ENCODE data around the gene AFDN.

The AFDN gene

DNA sequence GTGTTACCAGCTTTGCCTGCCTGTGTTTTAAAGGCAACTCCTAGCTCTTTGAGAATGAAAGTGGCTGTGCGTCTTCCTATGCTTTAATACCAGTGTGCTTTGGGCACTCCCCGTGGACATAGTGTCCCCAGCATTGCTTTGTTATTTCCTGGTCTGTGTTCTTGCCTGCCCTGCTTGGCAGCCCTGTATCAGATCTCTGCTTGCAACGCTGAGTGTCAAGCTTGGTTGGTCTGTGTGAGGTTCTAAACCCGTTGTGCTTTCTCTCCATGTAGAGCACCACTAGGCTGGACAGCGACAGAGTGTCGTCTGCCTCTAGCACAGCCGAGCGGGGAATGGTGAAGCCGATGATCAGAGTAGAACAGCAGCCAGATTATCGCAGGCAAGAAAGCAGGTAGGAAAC, 80.2 kb downstream of the AFDN start:
- H3K9ac ChIP-seq (ENCODE audit: low read depth, low read length): no peak overlapping the region
- H3K4me3 ChIP-seq (ENCODE audit: low read depth, low read length): no peak overlapping the region
- peaks cover 3% of the 10 kb centered on the region for H3K36me3 ChIP-seq (ENCODE audit: control insufficient read depth, insufficient read depth, low read length)

DNA sequence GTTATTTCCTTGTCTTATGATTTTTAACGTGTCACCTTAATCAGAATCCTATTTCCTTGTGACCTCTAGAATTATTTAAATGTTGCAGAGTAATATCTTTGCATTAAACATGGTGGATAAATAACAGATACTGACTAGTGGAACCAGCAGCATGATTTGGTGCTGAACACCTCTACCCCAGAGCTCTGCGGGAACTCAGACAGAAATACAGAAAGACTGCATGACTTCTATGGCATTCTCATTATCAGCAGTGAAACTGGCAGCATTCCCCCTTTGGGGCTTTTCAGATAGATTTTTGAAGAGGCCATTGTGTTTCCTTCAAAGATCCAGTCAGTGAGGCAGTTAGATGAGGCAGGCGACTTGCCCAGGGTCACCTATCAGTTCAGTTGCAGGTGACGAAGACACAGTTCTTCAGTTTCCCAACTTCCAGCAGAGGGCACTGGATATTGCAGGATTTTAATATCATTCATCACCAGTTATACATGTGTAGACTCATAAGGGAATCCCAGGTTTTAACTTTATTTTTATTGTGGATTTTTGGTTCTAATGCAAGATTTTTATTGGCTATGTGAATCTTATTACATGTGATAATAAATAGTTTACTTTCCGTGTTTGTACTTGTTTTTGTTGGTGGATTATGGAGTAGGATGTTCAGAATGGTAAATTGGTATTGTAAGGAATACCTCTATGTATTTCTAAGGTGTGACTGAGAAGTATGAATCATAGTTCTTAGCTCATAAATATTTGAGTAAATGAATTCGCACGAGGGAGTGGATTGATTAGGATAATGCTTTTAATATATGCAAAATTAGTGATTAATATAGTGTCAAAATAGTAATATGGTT, 81.3 kb downstream of the AFDN start:
- no peak overlapping the region for H3K9ac ChIP-seq (ENCODE audit: low read depth, low read length)
- H3K36me3 ChIP-seq (ENCODE audit: control insufficient read depth, insufficient read depth, low read length): peaks cover 3% of the 10 kb centered on the region
- no peaks in the 10 kb centered on the region for H3K27me3 ChIP-seq (ENCODE audit: control insufficient read depth, insufficient read depth, low read length)
- no peak overlapping the region for H3K4me3 ChIP-seq (ENCODE audit: low read depth, low read length)
- H3K4me1 ChIP-seq (ENCODE audit: control insufficient read depth, insufficient read depth, low read length): no peaks in the 10 kb centered on the region
- H3K9me3 ChIP-seq (ENCODE audit: control insufficient read depth, insufficient read depth, low read length): no peaks in the 10 kb centered on the region

More for the DNA sequence above, 80.2 kb downstream of the AFDN start:
- H3K9me3 ChIP-seq (ENCODE audit: control insufficient read depth, insufficient read depth, low read length): no peaks in the 10 kb centered on the region
- H3K4me1 ChIP-seq (ENCODE audit: control insufficient read depth, insufficient read depth, low read length): no peaks in the 10 kb centered on the region
- H3K27me3 ChIP-seq (ENCODE audit: control insufficient read depth, insufficient read depth, low read length): no peaks in the 10 kb centered on the region

GRCh38 chr6:167910007-167910406, 83.3 kb downstream of the AFDN start:
- H3K36me3 ChIP-seq (ENCODE audit: control insufficient read depth, insufficient read depth, low read length): peaks cover 4% of the 10 kb centered on the region
- no peaks in the 10 kb centered on the region for H3K27me3 ChIP-seq (ENCODE audit: control insufficient read depth, insufficient read depth, low read length)
- no peaks in the 10 kb centered on the region for H3K9me3 ChIP-seq (ENCODE audit: control insufficient read depth, insufficient read depth, low read length)
- no peak overlapping the region for H3K9ac ChIP-seq (ENCODE audit: low read depth, low read length)
- no peak overlapping the region for H3K4me3 ChIP-seq (ENCODE audit: low read depth, low read length)
- H3K4me1 ChIP-seq (ENCODE audit: control insufficient read depth, insufficient read depth, low read length): no peaks in the 10 kb centered on the region

- Histone ChIP-seq H3K4me1 (ENCODE audit: control insufficient read depth, insufficient read depth, low read length) (no peaks in the 10 kb centered on the region), H3K9ac (ENCODE audit: low read depth, low read length) (no peak overlapping the region), H3K4me3 (ENCODE audit: low read depth, low read length) (no peak overlapping the region), H3K27me3 (ENCODE audit: control insufficient read depth, insufficient read depth, low read length) (no peaks in the 10 kb centered on the region), H3K9me3 (ENCODE audit: control insufficient read depth, insufficient read depth, low read length) (no peaks in the 10 kb centered on the region), H3K36me3 (ENCODE audit: control insufficient read depth, insufficient read depth, low read length) (peaks cover 9% of the 10 kb centered on the region)
These were observed 83.9 kb downstream of the AFDN start for GRCh38 chr6:167910652-167911051.

GRCh38 chr6:167912494-167912893, 85.8 kb downstream of the AFDN start:
- H3K36me3 ChIP-seq (ENCODE audit: control insufficient read depth, insufficient read depth, low read length): peaks cover 19% of the 10 kb centered on the region

GRCh38 chr6:167913699-167914098, 87.0 kb downstream of the AFDN start:
- Histone ChIP-seq H3K9ac (ENCODE audit: low read depth, low read length) (no peak overlapping the region), H3K36me3 (ENCODE audit: control insufficient read depth, insufficient read depth, low read length) (peaks cover 26% of the 10 kb centered on the region), H3K4me1 (ENCODE audit: control insufficient read depth, insufficient read depth, low read length) (no peaks in the 10 kb centered on the region), H3K27me3 (ENCODE audit: control insufficient read depth, insufficient read depth, low read length) (no peaks in the 10 kb centered on the region), H3K9me3 (ENCODE audit: control insufficient read depth, insufficient read depth, low read length) (no peaks in the 10 kb centered on the region), H3K4me3 (ENCODE audit: low read depth, low read length) (no peak overlapping the region)

More at GRCh38 chr6:167912494-167912893, 85.8 kb downstream of the AFDN start:
- H3K27me3 ChIP-seq (ENCODE audit: control insufficient read depth, insufficient read depth, low read length): no peaks in the 10 kb centered on the region
- no peaks in the 10 kb centered on the region for H3K9me3 ChIP-seq (ENCODE audit: control insufficient read depth, insufficient read depth, low read length)
- H3K4me1 ChIP-seq (ENCODE audit: control insufficient read depth, insufficient read depth, low read length): no peaks in the 10 kb centered on the region
- H3K9ac ChIP-seq (ENCODE audit: low read depth, low read length): no peak overlapping the region
- H3K4me3 ChIP-seq (ENCODE audit: low read depth, low read length): no peak overlapping the region

DNA sequence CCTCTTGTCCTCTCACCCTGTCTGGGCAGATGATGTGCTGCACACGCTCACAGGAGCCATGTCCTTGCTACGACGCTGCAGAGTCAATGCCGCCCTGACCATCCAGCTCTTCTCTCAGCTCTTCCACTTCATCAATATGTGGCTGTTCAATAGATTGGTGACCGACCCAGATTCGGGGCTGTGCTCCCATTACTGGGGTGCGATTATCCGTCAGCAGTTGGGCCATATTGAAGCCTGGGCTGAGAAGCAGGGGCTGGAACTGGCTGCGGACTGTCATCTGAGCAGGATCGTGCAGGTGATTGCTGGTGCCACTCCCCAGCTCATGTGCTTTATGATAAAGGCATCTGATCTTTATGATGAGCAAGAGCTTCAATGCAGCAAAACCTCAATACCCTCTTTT, 88.4 kb downstream of the AFDN start:
- Histone ChIP-seq H3K36me3 (ENCODE audit: control insufficient read depth, insufficient read depth, low read length) (peaks cover 37% of the 10 kb centered on the region), H3K9me3 (ENCODE audit: control insufficient read depth, insufficient read depth, low read length) (no peaks in the 10 kb centered on the region), H3K27me3 (ENCODE audit: control insufficient read depth, insufficient read depth, low read length) (no peaks in the 10 kb centered on the region), H3K4me1 (ENCODE audit: control insufficient read depth, insufficient read depth, low read length) (no peaks in the 10 kb centered on the region), H3K4me3 (ENCODE audit: low read depth, low read length) (no peak overlapping the region), H3K9ac (ENCODE audit: low read depth, low read length) (no peak overlapping the region)

DNA sequence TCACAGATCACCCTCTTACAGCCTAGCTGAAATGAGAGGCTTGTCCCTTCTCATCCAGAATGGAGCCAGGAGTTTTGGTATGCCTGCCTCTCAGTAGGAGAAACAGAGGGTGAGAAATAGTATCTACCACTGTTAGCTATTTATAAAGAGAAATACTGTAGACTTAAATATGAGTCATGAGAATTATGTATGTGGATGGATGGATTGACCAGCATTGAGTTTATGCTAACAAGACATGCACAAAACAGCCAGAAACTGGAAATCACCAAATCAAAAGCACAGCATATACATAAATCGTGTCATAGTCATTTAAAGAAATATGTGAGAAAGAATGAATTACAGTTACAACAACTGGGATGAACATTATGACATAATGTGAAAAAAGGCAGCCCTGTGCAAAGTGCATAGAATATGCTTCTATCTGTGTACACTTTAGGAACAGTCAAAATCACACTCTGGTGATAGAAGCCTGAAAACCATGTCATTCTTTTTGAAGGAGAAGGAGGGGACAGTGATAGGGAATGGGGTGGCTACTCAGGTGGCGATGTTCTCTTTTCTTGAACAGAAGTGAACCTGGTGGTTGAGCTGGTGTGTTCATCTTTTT, 90.9 kb downstream of the AFDN start:
- Histone ChIP-seq H3K9ac (ENCODE audit: low read depth, low read length) (no peak overlapping the region), H3K9me3 (ENCODE audit: control insufficient read depth, insufficient read depth, low read length) (no peaks in the 10 kb centered on the region), H3K4me1 (ENCODE audit: control insufficient read depth, insufficient read depth, low read length) (no peaks in the 10 kb centered on the region), H3K4me3 (ENCODE audit: low read depth, low read length) (no peak overlapping the region), H3K27me3 (ENCODE audit: control insufficient read depth, insufficient read depth, low read length) (no peaks in the 10 kb centered on the region), H3K36me3 (ENCODE audit: control insufficient read depth, insufficient read depth, low read length) (peaks cover 40% of the 10 kb centered on the region)

DNA sequence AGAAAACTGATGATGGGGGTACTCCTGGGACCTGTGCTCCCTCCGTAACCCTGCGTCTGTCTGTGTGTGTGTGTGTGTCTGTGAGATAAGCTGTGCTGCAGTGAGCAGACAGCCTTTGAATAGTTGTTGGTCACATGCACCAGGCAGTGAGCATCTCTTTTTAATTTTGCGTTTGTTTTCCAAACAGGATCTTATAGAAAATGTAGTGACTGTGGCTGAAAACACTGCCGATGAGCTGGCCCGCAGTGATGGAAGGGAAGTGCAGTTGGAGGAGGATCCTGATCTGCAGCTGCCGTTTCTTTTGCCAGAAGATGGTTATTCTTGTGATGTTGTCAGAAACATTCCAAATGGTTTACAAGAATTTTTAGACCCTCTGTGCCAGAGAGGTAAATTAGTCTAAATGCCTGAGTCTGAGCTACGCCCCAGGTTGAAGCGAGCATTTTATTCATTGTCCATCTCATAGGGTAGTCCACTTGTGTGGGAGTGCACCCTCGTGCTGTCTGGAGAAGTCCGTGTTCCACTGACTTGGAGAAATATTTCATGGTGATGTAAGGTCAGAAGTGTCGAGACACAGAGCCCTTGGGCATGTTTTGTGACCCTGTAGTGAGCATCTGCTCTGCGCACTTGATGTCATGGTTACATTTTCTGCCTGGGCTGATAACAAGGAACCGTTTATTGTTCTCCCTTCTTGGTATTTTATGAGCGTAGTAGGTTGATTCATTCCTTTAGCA, 92.0 kb downstream of the AFDN start:
- H3K9me3 ChIP-seq (ENCODE audit: control insufficient read depth, insufficient read depth, low read length): no peaks in the 10 kb centered on the region
- no peak overlapping the region for H3K4me3 ChIP-seq (ENCODE audit: low read depth, low read length)
- H3K4me1 ChIP-seq (ENCODE audit: control insufficient read depth, insufficient read depth, low read length): no peaks in the 10 kb centered on the region
- no peak overlapping the region for H3K9ac ChIP-seq (ENCODE audit: low read depth, low read length)
- no peaks in the 10 kb centered on the region for H3K27me3 ChIP-seq (ENCODE audit: control insufficient read depth, insufficient read depth, low read length)
- peaks cover 40% of the 10 kb centered on the region for H3K36me3 ChIP-seq (ENCODE audit: control insufficient read depth, insufficient read depth, low read length)

DNA sequence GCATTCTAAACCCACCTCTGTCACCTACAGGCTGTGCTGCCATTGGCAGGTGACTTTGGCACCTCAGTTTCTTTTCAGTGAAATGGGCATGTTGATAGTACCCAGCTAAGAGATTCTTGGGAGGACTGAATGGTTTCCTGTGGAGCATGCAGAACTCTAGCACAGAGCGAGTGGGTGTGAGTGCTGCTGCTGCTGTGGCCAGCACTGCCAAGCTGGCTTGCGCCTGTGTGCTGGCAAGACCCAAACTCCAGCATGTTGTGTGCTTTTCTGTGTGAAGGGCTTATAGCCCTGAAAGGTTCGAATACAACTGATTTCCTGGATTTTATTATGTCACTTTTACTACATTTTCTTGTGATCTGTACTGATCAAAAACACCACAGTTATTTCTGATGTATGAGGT, 92.6 kb downstream of the AFDN start:
- Histone ChIP-seq H3K4me1 (ENCODE audit: control insufficient read depth, insufficient read depth, low read length) (no peaks in the 10 kb centered on the region), H3K9ac (ENCODE audit: low read depth, low read length) (no peak overlapping the region), H3K4me3 (ENCODE audit: low read depth, low read length) (no peak overlapping the region), H3K9me3 (ENCODE audit: control insufficient read depth, insufficient read depth, low read length) (no peaks in the 10 kb centered on the region), H3K27me3 (ENCODE audit: control insufficient read depth, insufficient read depth, low read length) (no peaks in the 10 kb centered on the region), H3K36me3 (ENCODE audit: control insufficient read depth, insufficient read depth, low read length) (peaks cover 43% of the 10 kb centered on the region)

GRCh38 chr6:167920165-167920564, 93.5 kb downstream of the AFDN start:
- H3K9me3 ChIP-seq (ENCODE audit: control insufficient read depth, insufficient read depth, low read length): no peaks in the 10 kb centered on the region
- peaks cover 45% of the 10 kb centered on the region for H3K36me3 ChIP-seq (ENCODE audit: control insufficient read depth, insufficient read depth, low read length)
- H3K27me3 ChIP-seq (ENCODE audit: control insufficient read depth, insufficient read depth, low read length): no peaks in the 10 kb centered on the region
- no peak overlapping the region for H3K4me3 ChIP-seq (ENCODE audit: low read depth, low read length)
- no peak overlapping the region for H3K9ac ChIP-seq (ENCODE audit: low read depth, low read length)
- H3K4me1 ChIP-seq (ENCODE audit: control insufficient read depth, insufficient read depth, low read length): no peaks in the 10 kb centered on the region
